Mesendoderm (in vitro differentiated cells): ENCODE measurements around the gene LRRC7.

Experiments
- DNase-seq: peaks from one replicate; pipeline ENCODE4 v3.0.0; 2013
- H2AK5ac ChIP-seq: 2 replicates; pipeline ENCODE4 v1.6.1; 2013; ENCODE audit warnings: low read length, inconsistent platforms
- H2BK120ac ChIP-seq: 2 replicates; pipeline ENCODE4 v1.6.1; 2013; ENCODE audit warnings: low read depth, mild to moderate bottlenecking, low read length, moderate library complexity, mixed read lengths
- H2BK15ac ChIP-seq: replicated peaks from 2 replicates; pipeline ENCODE4 v1.6.1; 2013; ENCODE audit warnings: low read depth, mild to moderate bottlenecking, moderate library complexity
- H2BK5ac ChIP-seq: 2 replicates; pipeline ENCODE4 v1.6.1; 2013; ENCODE audit warnings: low read length, inconsistent platforms
- H3K18ac ChIP-seq: 2 replicates; pipeline ENCODE4 v1.6.1; 2013; ENCODE audit warnings: mild to moderate bottlenecking, low read length, mixed read lengths
- H3K23ac ChIP-seq: one replicate; pipeline ENCODE4 v1.6.1; 2013; ENCODE audit warnings: low read length
- H3K27ac ChIP-seq: 2 replicates; pipeline ENCODE4 v1.5.1; 2013; ENCODE audit warnings: low read depth, mild to moderate bottlenecking, inconsistent platforms, low read length, moderate library complexity
- H3K27me3 ChIP-seq: 2 replicates; pipeline ENCODE4 v1.6.1; 2013; ENCODE audit warnings: low read length, control low read depth, mild to moderate bottlenecking, inconsistent platforms; ENCODE audit not compliant: insufficient read depth, poor library complexity
- H3K36me3 ChIP-seq: 2 replicates; pipeline ENCODE4 v1.6.1; 2013; ENCODE audit warnings: low read length, inconsistent platforms; ENCODE audit not compliant: control insufficient read depth, insufficient read depth
- H3K4ac ChIP-seq: one replicate; pipeline ENCODE4 v1.6.1; 2013; ENCODE audit warnings: low read depth, mild to moderate bottlenecking, low read length, moderate library complexity
- H3K4me1 ChIP-seq: 2 replicates; pipeline ENCODE4 v1.6.1; 2013; ENCODE audit warnings: low read depth, low read length, inconsistent platforms; ENCODE audit not compliant: control insufficient read depth
- H3K4me2 ChIP-seq: 2 replicates; pipeline ENCODE4 v1.6.1; 2013; ENCODE audit warnings: low read length
- H3K4me3 ChIP-seq: 2 replicates; pipeline ENCODE4 v1.5.1; 2013; ENCODE audit warnings: mild to moderate bottlenecking, low read length
- H3K56ac ChIP-seq: one replicate; pipeline ENCODE4 v1.6.1; 2013; ENCODE audit warnings: low read length
- H3K79me1 ChIP-seq: 2 replicates; pipeline ENCODE4 v1.6.1; 2013; ENCODE audit warnings: low read length, inconsistent platforms
- H3K79me2 ChIP-seq: 2 replicates; pipeline ENCODE4 v1.6.1; 2013; ENCODE audit warnings: mild to moderate bottlenecking, low read length; ENCODE audit not compliant: control insufficient read depth, insufficient read depth
- H3K9ac ChIP-seq: 2 replicates; pipeline ENCODE4 v1.6.1; 2013; ENCODE audit warnings: low read length, inconsistent platforms
- H4K5ac ChIP-seq: one replicate; pipeline ENCODE4 v1.6.1; 2013; ENCODE audit warnings: low read length
- H4K8ac ChIP-seq: one replicate; pipeline ENCODE4 v1.6.1; 2013; ENCODE audit warnings: low read depth, mild to moderate bottlenecking, control low read depth, low read length, moderate library complexity
- WGBS: extraction: QIAGEN DNeasy Blood & Tissue Kit; methylation state at CpG from one replicate; pipeline ENCODE4 v1.1.7; 2013; ENCODE audit warnings: low lambda C conversion rate, missing lambda C conversion rate; ENCODE audit not compliant: insufficient coverage; ENCODE audit errors: extremely low coverage; 5-methylcytosine and 5-hydroxymethylcytosine counted together

Gene LRRC7

DNA sequence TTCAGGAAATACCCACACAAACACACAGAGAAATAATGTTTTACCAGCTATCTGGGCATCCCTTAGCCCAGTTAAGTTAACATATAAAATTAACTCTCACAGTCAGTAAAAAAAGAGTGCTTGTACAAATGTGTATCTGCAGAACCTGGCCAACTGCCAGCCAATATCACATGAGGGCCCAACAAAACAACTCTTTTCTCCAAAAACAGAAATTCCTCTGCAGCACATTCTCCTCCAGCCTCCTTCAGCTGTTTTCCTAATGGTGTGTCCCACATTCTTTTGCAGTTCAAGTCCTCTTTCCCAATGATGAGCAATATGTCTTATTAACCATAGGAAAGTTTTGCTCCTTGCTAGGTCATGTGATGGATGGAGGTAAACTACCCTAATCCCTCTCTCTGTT is 75.5 kb downstream of the LRRC7 start:
- Histone ChIP-seq H3K18ac (no peak overlapping the region), H2BK15ac (no peak overlapping the region), H3K4me3 (no peak overlapping the region), H2BK120ac (no peak overlapping the region), H3K9ac (no peak overlapping the region), H3K23ac (no peak overlapping the region), H3K79me2 (no peaks in the 10 kb centered on the region), H4K8ac (no peak overlapping the region), H2BK5ac (no peak overlapping the region), H3K4ac (no peak overlapping the region), H3K27ac (no peak overlapping the region), H3K4me1 (no peaks in the 10 kb centered on the region), H3K27me3 (no peaks in the 10 kb centered on the region), H2AK5ac (no peak overlapping the region), H4K5ac (no peak overlapping the region), H3K56ac (no peak overlapping the region), H3K36me3 (no peaks in the 10 kb centered on the region), H3K79me1 (no peaks in the 10 kb centered on the region), H3K4me2 (no peak overlapping the region)
- no peak for DNase-seq

DNA sequence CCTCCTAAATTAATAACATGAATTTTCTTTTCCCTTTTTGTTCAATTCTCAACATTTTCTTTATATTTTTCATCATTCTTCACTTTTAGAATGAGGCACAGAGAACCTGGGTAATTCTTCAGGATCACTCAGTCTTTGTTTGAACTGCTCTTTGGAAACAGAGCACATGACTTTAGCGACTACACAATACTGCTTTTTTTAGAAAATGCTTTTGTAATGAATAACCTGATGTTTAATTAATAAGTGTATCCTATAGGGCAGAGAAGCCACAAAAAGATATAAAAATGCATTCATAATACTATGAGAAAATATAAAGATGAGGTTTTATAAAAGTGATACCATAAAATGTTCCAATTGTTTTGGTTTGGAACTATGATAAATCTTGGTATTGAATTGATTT is 77.8 kb downstream of the LRRC7 start:
- no peak overlapping the region for H2AK5ac ChIP-seq
- H2BK15ac ChIP-seq: no peak overlapping the region
- H4K8ac ChIP-seq: no peak overlapping the region
- H2BK120ac ChIP-seq: no peak overlapping the region
- DNase-seq: no peak
- H3K79me2 ChIP-seq: no peaks in the 10 kb centered on the region
- no peak overlapping the region for H3K18ac ChIP-seq
- no peak overlapping the region for H3K56ac ChIP-seq
- H4K5ac ChIP-seq: no peak overlapping the region
- H3K9ac ChIP-seq: no peak overlapping the region
- H3K4me3 ChIP-seq: no peak overlapping the region
- no peak overlapping the region for H3K27ac ChIP-seq
- H3K79me1 ChIP-seq: no peaks in the 10 kb centered on the region
- H3K4me1 ChIP-seq: no peaks in the 10 kb centered on the region
- H2BK5ac ChIP-seq: no peak overlapping the region
- H3K4me2 ChIP-seq: no peak overlapping the region
- H3K36me3 ChIP-seq: no peaks in the 10 kb centered on the region
- no peaks in the 10 kb centered on the region for H3K27me3 ChIP-seq
- no CpG with 5 or more reads among the region's 1 CpG for WGBS
- no peak overlapping the region for H3K23ac ChIP-seq
- no peak overlapping the region for H3K4ac ChIP-seq

DNA sequence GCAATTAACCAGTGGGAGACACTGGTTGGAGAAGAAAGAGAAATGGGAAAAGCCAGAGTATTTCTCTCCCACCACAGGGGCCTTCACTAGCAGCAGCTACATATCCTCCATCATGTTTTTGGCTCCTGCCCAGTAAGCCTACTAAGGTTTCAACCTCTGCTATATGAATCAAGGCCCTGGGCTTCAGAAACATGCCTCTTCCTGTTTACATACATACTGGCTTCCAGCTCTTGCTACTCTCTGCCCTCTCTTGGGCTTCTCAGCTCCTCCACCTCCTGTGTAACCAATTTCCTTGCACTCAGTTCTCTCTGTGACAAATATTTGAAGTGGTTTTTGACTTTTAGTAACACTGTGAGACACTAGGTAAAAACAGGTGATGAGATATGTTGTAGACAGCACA is 80.8 kb downstream of the LRRC7 start:
- no peak overlapping the region for H2BK5ac ChIP-seq
- H2BK120ac ChIP-seq: no peak overlapping the region
- H3K4ac ChIP-seq: no peak overlapping the region
- H3K36me3 ChIP-seq: no peaks in the 10 kb centered on the region
- peak; percentile 25 for DNase-seq
- H3K4me2 ChIP-seq: no peak overlapping the region
- no peak overlapping the region for H4K8ac ChIP-seq
- H3K4me3 ChIP-seq: no peak overlapping the region
- no peak overlapping the region for H3K27ac ChIP-seq
- H3K9ac ChIP-seq: no peak overlapping the region
- H3K56ac ChIP-seq: no peak overlapping the region
- H3K23ac ChIP-seq: no peak overlapping the region
- H2BK15ac ChIP-seq: no peak overlapping the region
- H3K79me2 ChIP-seq: no peaks in the 10 kb centered on the region
- no peaks in the 10 kb centered on the region for H3K79me1 ChIP-seq
- no peak overlapping the region for H2AK5ac ChIP-seq
- no peak overlapping the region for H3K18ac ChIP-seq
- H3K27me3 ChIP-seq: no peaks in the 10 kb centered on the region
- H3K4me1 ChIP-seq: no peaks in the 10 kb centered on the region
- H4K5ac ChIP-seq: no peak overlapping the region

GRCh38 chr1:69649383-69649990 is 81.8 kb downstream of the LRRC7 start:
- no peak overlapping the region for H3K27ac ChIP-seq
- H4K5ac ChIP-seq: no peak overlapping the region
- H2AK5ac ChIP-seq: no peak overlapping the region
- H4K8ac ChIP-seq: no peak overlapping the region
- no peaks in the 10 kb centered on the region for H3K79me2 ChIP-seq
- no peaks in the 10 kb centered on the region for H3K27me3 ChIP-seq
- no peak overlapping the region for H3K9ac ChIP-seq
- H2BK5ac ChIP-seq: no peak overlapping the region
- no peak overlapping the region for H2BK15ac ChIP-seq
- no peak overlapping the region for H2BK120ac ChIP-seq
- no CpG with 5 or more reads among the region's 5 CpGs for WGBS
- H3K4me3 ChIP-seq: no peak overlapping the region
- no peak for DNase-seq
- H3K4me1 ChIP-seq: no peaks in the 10 kb centered on the region
- no peak overlapping the region for H3K18ac ChIP-seq
- no peak overlapping the region for H3K56ac ChIP-seq
- no peak overlapping the region for H3K4me2 ChIP-seq
- H3K4ac ChIP-seq: no peak overlapping the region
- no peak overlapping the region for H3K23ac ChIP-seq
- no peaks in the 10 kb centered on the region for H3K36me3 ChIP-seq
- no peaks in the 10 kb centered on the region for H3K79me1 ChIP-seq

GRCh38 chr1:69650779-69651178 is 83.1 kb downstream of the LRRC7 start:
- Histone ChIP-seq H3K56ac (no peak overlapping the region), H3K18ac (no peak overlapping the region), H3K4me1 (no peaks in the 10 kb centered on the region), H3K4ac (no peak overlapping the region), H4K5ac (no peak overlapping the region), H3K36me3 (no peaks in the 10 kb centered on the region), H3K4me2 (no peak overlapping the region), H2BK15ac (no peak overlapping the region), H3K27me3 (no peaks in the 10 kb centered on the region), H3K4me3 (no peak overlapping the region), H2BK120ac (no peak overlapping the region), H2AK5ac (no peak overlapping the region), H2BK5ac (no peak overlapping the region), H3K79me2 (no peaks in the 10 kb centered on the region), H4K8ac (no peak overlapping the region), H3K9ac (no peak overlapping the region), H3K27ac (no peak overlapping the region), H3K79me1 (no peaks in the 10 kb centered on the region), H3K23ac (no peak overlapping the region)
- WGBS: no CpG with 5 or more reads among the region's 3 CpGs
- DNase-seq: no peak

DNA sequence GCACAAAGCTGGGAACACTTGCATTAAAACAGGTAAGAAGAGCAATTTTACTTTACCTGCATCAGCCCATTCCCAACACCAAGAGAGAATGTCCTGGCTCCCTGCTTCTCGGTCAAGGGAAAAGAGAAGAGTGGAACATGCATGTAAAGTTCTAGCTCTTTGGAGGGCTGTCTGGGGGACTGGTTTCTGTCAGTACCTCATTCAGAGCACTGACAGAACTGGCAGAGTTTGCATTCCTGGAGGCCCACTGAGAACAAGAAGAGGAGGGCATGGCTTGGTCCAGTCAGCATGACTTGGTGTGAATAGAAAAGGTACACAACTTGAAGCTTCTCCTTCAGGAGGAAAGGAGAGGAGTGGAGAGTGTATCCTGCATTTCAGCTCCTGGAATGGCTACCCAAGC is 83.9 kb downstream of the LRRC7 start:
- no peaks in the 10 kb centered on the region for H3K79me2 ChIP-seq
- no peak overlapping the region for H3K56ac ChIP-seq
- no peaks in the 10 kb centered on the region for H3K4me1 ChIP-seq
- H4K5ac ChIP-seq: no peak overlapping the region
- no peak overlapping the region for H3K27ac ChIP-seq
- H3K27me3 ChIP-seq: no peaks in the 10 kb centered on the region
- no peak overlapping the region for H3K9ac ChIP-seq
- H3K79me1 ChIP-seq: no peaks in the 10 kb centered on the region
- no peak overlapping the region for H2AK5ac ChIP-seq
- DNase-seq: no peak
- H4K8ac ChIP-seq: no peak overlapping the region
- H3K36me3 ChIP-seq: no peaks in the 10 kb centered on the region
- no peak overlapping the region for H2BK120ac ChIP-seq
- H3K23ac ChIP-seq: no peak overlapping the region
- no peak overlapping the region for H3K18ac ChIP-seq
- H3K4ac ChIP-seq: no peak overlapping the region
- no peak overlapping the region for H3K4me3 ChIP-seq
- no peak overlapping the region for H2BK5ac ChIP-seq
- no peak overlapping the region for H3K4me2 ChIP-seq
- WGBS: no CpG with 5 or more reads among the region's 1 CpG
- H2BK15ac ChIP-seq: no peak overlapping the region
